Type B pancreatic cell (in vitro differentiated cells): ENCODE data around the gene RNASE2. TPM values are rescaled to one million over a fixed set of nuclear protein-coding genes. Genes with fewer than 3 reads are reported as not detected.

ENCODE experiments used
- DNase-seq: peaks from one replicate; pipeline ENCODE4 v3.0.0; 2021; ENCODE audit warnings: mixed read lengths; ENCODE audit not compliant: unreplicated experiment; ENCODE audit errors: extremely low spot score
- H3K27ac Mint-ChIP-seq: 2 replicates; pipeline ENCODE4 v1.8.0; 2021; ENCODE audit warnings: mild to moderate bottlenecking, mixed read lengths
- H3K27me3 Mint-ChIP-seq: 2 replicates; pipeline ENCODE4 v1.8.0; 2021; ENCODE audit warnings: mixed read lengths
- H3K36me3 Mint-ChIP-seq: 2 replicates; pipeline ENCODE4 v1.8.0; 2021; ENCODE audit warnings: mixed read lengths
- H3K4me1 Mint-ChIP-seq: one replicate; pipeline ENCODE4 v1.8.0; 2021; ENCODE audit warnings: mixed read lengths; ENCODE audit not compliant: unreplicated experiment
- H3K4me3 Mint-ChIP-seq: 2 replicates; pipeline ENCODE4 v1.8.0; 2021; ENCODE audit warnings: mild to moderate bottlenecking, mixed read lengths
- H3K9me3 Mint-ChIP-seq: 2 replicates; pipeline ENCODE4 v1.8.0; 2021; ENCODE audit warnings: mixed read lengths
- CTCF ChIP-seq: fragments of 200-600 bp; sonication (generic); conservative IDR thresholded peaks from 2 replicates; pipeline ENCODE4 v1.5.0; 2021; ENCODE audit warnings: antibody characterized with exemption, mild to moderate bottlenecking
- total RNA-seq: library from RNA; stranded (reverse); gene quantifications from 2 replicates; pipeline ENCODE4 v1.2.1, GENCODE V29; 2021; ENCODE audit warnings: low replicate concordance

The RNASE2 gene
- total RNA-seq, 1 donor from 2014 or later: not detected

GRCh38 chr14:20998674-20999366 is 43.5 kb downstream of the RNASE2 start, which contains the start of gene SLC39A2:
SLC39A2 (plus strand) TSS chr14:20999293; CDS start chr14:20999447, 154 bp downstream.
- Mint-ChIP-seq H3K4me3 (peak within 1 kb of the TSS; percentile 84), H3K27me3 (no peaks in the 10 kb centered on the region), H3K9me3 (no peaks in the 10 kb centered on the region), H3K27ac (peak within 1 kb of the TSS; percentile 96), H3K4me1 (peaks cover 17% of the 10 kb centered on the region), H3K36me3 (peaks cover 15% of the 10 kb centered on the region)
- no peak for TF ChIP-seq CTCF
- DNase-seq: no peak

DNA sequence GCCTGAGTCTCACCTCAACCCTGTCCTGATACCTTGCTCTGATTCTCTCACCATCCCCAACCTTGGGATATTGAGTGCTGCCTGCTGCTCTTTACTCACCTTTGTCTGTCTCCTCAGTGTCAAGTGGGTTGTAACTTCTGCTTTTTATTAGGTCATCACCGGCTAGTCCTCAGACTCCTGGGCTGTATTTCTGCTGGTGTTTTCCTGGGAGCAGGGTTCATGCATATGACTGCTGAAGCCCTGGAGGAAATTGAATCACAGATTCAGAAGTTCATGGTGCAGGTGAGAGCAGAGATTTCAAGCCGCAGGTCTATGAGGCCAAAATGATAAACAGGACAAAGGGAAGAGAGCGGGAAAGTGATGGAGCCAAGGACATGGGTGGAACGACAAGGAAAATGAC is 44.3 kb downstream of the RNASE2 start:
- DNase-seq: no peak
- Mint-ChIP-seq H3K36me3 (peaks cover 10% of the 10 kb centered on the region), H3K9me3 (no peaks in the 10 kb centered on the region), H3K4me3 (peak overlapping the region; percentile 84), H3K27ac (peak overlapping the region; percentile 96), H3K27me3 (no peaks in the 10 kb centered on the region), H3K4me1 (peaks cover 17% of the 10 kb centered on the region)
- TF ChIP-seq CTCF: no peak

DNA sequence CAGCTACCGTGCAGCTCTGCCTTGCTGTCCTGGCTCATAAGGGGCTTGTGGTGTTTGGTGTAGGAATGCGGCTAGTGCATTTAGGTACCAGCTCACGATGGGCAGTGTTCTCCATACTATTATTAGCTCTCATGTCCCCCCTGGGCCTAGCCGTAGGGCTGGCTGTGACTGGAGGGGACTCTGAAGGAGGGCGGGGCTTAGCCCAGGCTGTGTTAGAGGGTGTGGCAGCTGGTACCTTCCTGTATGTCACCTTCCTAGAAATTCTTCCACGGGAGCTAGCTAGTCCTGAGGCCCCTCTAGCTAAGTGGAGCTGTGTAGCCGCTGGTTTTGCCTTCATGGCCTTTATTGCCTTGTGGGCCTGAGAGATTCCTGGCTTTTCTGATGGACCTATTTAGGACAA is 45.9 kb downstream of the RNASE2 start:
- Mint-ChIP-seq H3K9me3 (no peaks in the 10 kb centered on the region), H3K27me3 (no peaks in the 10 kb centered on the region), H3K4me3 (no peak overlapping the region), H3K36me3 (peaks cover under 1% of the 10 kb centered on the region), H3K27ac (peak overlapping the region; percentile 57), H3K4me1 (peaks cover 17% of the 10 kb centered on the region)
- DNase-seq: no peak
- TF ChIP-seq CTCF: no peak

- TF ChIP-seq CTCF: no peak
- Mint-ChIP-seq H3K36me3 (no peaks in the 10 kb centered on the region), H3K4me3 (no peak overlapping the region), H3K9me3 (no peaks in the 10 kb centered on the region), H3K27me3 (no peaks in the 10 kb centered on the region), H3K27ac (no peak overlapping the region), H3K4me1 (peaks cover 4% of the 10 kb centered on the region)
- no peak for DNase-seq
Observed at GRCh38 chr14:21003788-21004346, 48.6 kb downstream of the RNASE2 start.

Other genes starting within 250 kb of the RNASE2 start
- not detected in 2 replicates for gene EDDM3A, start 209.6 kb upstream of the RNASE2 start, total RNA-seq
- not detected in 2 replicates for gene EDDM3B, start 187.1 kb upstream of the RNASE2 start, total RNA-seq
- 0.97 and 1.1 TPM in 2 replicates for gene RNASE6, start 174.2 kb upstream of the RNASE2 start, total RNA-seq
- 476 and 793 TPM in 2 replicates for gene RNASE1, start 152.6 kb upstream of the RNASE2 start, total RNA-seq
- gene RNASE3, start 64.1 kb upstream of the RNASE2 start, total RNA-seq: not detected in 2 replicates
- gene METTL17, start 34.5 kb downstream of the RNASE2 start, total RNA-seq: 59.7 and 88.1 TPM in 2 replicates
- gene SLC39A2, start 43.8 kb downstream of the RNASE2 start, total RNA-seq: 4.5 and 14.2 TPM in 2 replicates
- gene NDRG2, start 69.6 kb downstream of the RNASE2 start, total RNA-seq: 150 and 214 TPM in 2 replicates
- gene TPPP2, start 74.7 kb downstream of the RNASE2 start, total RNA-seq: not detected in 2 replicates
- gene RNASE13, start 79.3 kb downstream of the RNASE2 start, total RNA-seq: not detected in 2 replicates
- gene RNASE7, start 86.9 kb downstream of the RNASE2 start, total RNA-seq: 0.55 TPM in 1 of 2 replicates, not detected in the other
- gene RNASE8, start 102.3 kb downstream of the RNASE2 start, total RNA-seq: not detected in 2 replicates
- 10.9 and 65.8 TPM in 2 replicates for gene ARHGEF40, start 114.8 kb downstream of the RNASE2 start, total RNA-seq
- gene ZNF219, start 143.2 kb downstream of the RNASE2 start, total RNA-seq: 47.8 and 58.0 TPM in 2 replicates
- 1.8 and 2.9 TPM in 2 replicates for gene TMEM253, start 145.6 kb downstream of the RNASE2 start, total RNA-seq
- 0.17 TPM in 1 of 2 replicates, not detected in the other for gene OR5AU1, start 200.6 kb downstream of the RNASE2 start, total RNA-seq